Amniotic epithelial cell (primary cell): ENCODE measurements around the gene NRXN3.

ENCODE experiments used
- DNase-seq: peaks from one replicate; pipeline ENCODE4 v3.0.0-alpha.2; 2010; ENCODE audit warnings: low read depth

NRXN3 gene

DNA sequence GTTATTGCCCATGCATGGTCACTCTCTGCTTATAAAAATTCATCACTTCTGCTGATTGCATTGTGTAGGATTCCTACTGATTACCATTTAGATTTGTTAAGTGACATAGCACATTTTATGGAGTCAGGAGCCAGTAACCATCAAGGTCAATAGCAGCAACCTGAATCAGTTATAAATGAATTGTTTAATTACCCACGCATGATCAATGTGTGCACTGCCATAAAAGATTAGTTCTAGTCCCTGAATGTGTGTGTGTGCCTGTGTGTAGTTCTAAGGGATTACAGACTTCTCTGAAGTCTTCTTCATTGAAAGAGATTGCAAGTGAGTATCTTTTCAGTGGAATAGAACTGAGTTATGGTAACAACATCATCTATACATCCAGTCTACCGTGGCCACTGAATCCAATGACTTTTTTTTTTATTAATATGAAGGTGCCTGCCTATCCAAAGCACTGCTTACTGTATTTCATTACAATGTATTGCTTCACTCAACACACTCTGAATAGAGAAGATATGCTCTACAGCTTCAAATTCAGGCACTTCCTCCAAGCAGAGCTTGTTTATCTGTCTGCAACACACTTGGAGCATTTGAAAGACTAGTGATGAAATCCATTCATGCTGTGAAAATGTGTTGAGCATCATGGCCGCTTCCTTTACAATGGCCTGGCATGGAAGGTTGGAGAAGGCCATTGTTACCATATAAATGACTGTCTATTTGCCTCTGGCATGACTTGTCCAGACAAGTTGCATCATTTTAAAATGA lies 1659.4 kb downstream of the NRXN3 start:
- DNase-seq, result no peak

GRCh38 chr14:79831195-79831892 lies 1661.2 kb downstream of the NRXN3 start:
- DNase-seq, result no peak

DNA sequence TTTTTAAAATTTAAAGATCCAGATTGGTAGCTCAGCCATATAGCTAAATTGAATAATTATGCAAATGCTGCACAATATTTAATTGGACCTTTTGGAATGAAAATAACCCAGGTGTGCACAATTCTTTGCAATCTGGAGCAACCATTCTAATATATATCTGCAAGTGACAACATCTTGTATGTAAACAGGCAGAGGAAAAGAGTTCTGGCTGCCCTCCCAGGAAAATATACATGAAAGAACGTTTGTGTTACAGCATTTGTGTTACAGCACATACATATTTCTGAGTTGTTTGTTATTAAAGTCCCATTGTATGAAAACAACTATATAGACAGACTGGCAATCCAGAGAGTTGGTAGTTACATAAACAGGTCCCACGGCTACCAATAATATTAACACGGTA lies 1663.6 kb downstream of the NRXN3 start:
- DNase-seq, result no peak

GRCh38 chr14:79834868-79835267 lies 1664.7 kb downstream of the NRXN3 start:
- no peak for DNase-seq

GRCh38 chr14:79836577-79836976 lies 1666.4 kb downstream of the NRXN3 start:
- DNase-seq, result no peak

- no peak for DNase-seq
Observed at GRCh38 chr14:79837699-79838098, 1667.5 kb downstream of the NRXN3 start.

- DNase-seq, result peak; percentile 14
Observed at GRCh38 chr14:79840103-79840502, 1669.9 kb downstream of the NRXN3 start.

GRCh38 chr14:79840831-79841230 lies 1670.7 kb downstream of the NRXN3 start:
- no peak for DNase-seq

- DNase-seq, result no peak
Observed at GRCh38 chr14:79841433-79841832, 1671.3 kb downstream of the NRXN3 start.

DNA sequence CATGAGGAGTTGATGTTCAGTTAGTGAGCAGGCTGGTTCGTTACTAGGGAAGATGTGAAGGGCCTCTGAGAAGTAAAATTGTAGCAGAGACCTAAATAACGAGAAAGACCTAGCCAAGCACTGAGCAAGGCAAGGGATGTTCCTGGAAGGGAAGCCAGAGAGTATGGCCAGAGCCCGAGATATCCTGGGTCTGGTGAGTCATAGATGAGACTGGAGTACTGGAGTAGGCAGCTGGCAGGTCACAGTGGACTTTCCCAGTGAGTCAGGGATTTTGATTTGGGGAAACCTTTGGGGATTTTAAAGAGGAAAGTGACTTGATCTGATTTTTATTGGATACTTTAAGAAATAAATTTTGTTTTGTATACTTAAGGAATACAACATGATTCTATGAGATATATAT lies 1672.1 kb downstream of the NRXN3 start:
- peak; percentile 62 for DNase-seq

- DNase-seq, result no peak
Observed at GRCh38 chr14:79852950-79853744, 1683.0 kb downstream of the NRXN3 start.

- DNase-seq, result peak; percentile 13
Observed at GRCh38 chr14:79855789-79856188, 1685.6 kb downstream of the NRXN3 start.

- DNase-seq, result peak; percentile 21
Observed at GRCh38 chr14:79856381-79856780, 1686.2 kb downstream of the NRXN3 start.

DNA sequence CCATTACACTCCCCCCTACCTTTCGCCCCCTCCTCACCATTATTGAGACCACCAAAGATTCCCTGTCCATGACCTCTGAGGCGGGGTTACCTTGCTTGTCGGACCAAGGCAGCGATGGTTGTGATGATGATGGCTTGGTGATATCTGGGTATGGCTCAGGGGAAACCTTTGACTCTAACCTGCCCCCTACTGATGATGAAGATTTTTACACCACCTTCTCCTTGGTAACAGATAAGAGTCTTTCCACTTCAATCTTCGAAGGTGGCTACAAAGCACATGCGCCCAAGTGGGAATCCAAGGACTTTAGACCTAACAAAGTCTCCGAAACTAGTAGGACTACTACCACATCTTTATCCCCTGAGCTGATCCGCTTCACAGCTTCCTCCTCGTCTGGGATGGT lies 1690.9 kb downstream of the NRXN3 start:
- DNase-seq, result no peak

DNA sequence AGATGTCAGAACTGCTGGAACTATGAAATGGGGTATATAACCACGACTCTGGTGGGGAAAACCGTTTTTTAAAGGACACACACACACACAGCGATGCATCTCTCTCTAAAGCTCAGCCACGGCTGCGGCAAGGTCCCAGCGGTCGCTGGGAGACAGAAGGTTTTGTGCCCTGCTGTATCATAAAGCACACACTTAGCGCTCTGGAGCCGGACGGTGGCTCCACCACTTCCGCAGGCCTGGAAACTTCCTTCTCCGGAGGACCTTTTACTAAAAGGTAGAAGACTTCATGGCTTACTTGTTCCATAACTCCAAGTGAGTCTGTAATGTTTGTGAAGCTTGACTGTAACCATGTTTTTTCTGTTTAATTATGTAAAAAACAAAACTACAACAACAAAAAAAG lies 1691.9 kb downstream of the NRXN3 start:
- DNase-seq, result no peak

- DNase-seq, result peak; percentile 18
Observed at GRCh38 chr14:79871136-79871535, 1701.0 kb downstream of the NRXN3 start.

DNA sequence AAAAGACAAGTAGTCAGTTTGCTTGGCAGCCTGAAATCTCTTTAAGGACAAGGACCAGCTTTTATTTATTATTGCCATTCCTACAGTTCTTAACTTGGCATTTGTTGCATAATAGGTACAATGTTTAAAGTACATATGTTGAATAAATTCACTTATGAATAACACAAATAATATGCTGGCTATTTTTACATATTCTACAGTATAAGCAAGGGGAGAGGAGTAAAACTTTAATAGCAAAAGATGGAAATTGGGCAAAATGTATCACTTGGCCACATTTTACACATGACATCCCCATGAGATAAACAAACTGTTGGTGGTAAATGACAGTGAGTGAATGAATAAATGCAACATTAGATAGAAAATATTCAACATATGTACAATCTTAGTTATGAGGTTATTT lies 1708.1 kb downstream of the NRXN3 start:
- no peak for DNase-seq

DNA sequence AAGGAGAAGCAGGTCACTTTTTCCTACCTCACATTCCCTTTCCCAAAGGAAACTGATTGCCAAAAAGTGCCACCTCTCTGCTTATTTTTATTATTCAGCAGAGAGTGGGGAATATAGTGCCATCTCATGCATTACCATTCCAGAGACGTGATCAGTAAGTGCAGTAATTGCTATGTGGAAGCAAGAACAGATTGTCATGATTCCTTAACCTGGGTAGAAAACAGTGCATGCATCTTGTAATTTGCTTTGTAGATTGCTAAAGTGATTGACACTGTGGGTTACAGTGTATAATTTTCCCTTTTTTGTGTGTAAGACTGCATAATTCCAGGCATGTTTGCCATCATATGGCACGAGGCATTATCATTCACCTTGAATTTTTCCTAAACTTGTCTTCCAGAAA lies 1708.6 kb downstream of the NRXN3 start:
- no peak for DNase-seq

DNA sequence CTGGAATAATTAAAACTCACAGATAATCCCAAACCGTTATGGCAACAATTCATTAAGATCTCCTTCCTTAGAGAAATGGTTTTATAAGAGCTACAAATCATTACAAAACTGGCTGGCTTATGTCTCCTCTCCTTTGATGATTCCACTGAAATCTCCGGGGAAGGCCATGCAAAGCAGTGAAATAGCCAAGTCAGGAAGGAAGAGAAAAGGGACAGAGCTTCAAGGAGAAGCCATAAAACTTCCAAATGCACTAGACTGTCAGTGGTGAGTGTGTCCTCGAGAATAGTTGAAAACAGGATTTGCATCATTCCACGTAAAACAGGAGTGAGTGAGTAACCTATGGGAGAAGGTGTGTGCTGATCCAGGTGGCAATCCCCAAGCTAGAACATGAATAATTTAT lies 1711.1 kb downstream of the NRXN3 start:
- no peak for DNase-seq

DNA sequence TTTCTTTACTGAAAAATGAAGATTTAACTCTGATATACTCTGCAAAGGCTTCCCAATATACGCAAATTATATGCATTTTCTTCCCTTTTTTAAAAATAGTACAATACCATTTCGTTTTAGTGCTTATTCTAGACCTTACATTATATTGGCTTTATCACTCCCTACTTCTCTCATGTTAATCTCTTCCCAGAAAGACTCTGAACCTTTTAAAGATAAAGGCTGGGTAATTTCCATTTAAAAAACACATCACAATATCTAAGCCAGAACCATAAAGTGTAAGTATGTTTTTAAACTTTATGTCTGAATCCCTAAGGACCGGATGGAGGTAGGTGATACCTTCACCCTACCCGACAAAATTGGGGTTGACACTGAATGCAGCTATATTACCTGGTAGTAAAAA lies 1720.4 kb downstream of the NRXN3 start:
- no peak for DNase-seq

DNA sequence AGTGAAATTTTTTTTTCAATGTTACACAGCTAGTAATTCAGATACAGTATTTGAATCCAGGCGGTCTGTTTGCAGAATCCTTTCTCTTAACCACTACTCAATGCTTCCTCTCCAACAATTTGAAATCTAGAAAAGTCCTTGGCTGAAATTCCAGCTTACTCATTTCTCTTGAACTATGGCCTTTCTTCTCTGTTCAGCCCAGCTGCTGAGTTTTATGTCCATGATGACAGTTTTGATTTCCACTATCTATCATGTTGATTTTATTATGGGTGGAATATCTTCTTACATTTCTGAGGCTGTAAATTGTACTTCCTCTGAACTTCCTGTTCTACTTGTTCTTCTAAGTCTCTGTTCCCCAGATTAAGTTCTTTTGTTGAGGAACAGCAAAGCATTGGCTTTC lies 1725.8 kb downstream of the NRXN3 start:
- peak; percentile 1 for DNase-seq

DNA sequence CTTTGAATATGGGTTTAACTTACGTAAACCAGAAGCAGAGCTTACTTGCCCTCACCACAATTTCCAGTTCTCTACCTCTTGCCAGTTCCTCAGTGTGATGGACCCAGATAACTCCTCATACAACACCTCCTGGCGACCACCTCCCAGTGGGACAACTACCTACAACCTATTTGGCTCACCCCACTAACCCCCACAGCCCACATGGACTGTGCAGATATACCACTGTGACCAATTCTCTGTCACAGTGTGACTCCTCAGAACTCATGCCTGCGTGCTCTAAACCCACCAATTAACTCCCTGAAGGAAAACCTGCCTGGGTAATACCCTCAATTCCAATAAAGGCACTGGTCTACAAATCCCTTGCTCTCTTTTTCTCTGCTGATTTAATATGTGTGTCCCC lies 1729.4 kb downstream of the NRXN3 start:
- no peak for DNase-seq

GRCh38 chr14:79904497-79904896 lies 1734.3 kb downstream of the NRXN3 start:
- DNase-seq, result no peak
